ENCODE data around the gene CABLES1.

Gene CABLES1

DNA sequence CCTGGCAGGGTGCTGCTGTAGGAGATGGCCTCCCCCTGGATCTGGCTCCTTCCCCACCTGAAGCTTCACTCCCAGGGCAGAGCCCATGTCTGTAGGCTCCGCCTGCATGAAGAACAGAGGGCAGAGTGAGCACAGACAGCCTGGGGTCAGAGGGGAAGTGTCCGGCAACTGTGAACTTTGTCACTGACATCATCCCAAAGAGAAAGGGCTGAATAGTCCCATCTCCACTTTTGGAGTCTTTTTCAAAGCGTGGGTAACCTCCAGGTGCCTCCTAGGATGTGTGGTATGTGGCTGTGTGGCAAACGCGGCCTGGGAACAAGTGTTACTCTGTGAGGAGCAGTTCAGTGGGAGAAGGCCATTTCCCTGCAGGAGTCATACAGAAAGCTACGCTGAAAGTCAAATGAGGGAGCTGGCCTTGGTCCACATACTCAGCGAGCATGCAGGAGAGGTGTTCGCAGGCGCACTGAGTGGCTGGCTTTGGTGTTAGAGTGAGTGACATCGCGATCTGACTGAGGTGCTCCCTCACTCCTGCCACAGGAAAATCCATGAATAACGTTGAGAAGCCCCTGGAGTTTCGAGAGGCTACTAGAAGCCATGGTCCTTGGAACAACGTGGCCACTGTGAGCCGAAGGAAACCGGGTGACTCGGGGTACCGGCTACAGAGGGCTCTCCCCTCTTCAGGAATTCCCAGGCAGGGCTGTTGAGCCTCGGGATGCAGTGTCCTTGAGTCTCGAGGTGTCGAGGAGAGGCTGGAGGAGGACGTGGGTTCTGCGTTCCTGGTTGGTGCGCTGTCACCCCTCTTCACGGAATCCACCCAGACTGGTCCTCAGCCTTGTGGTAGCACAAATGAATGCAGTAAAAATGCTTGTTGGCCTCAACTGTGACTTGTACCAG is 54.7 kb downstream of the CABLES1 start:
- Histone ChIP-seq H3K4me3 (ENCODE audit: severe bottlenecking) (no peak overlapping the region), H3K36me3 (ENCODE audit: low read depth) (no peaks in the 10 kb centered on the region), H3K9me3 (ENCODE audit: severe bottlenecking) (no peaks in the 10 kb centered on the region), H3K27me3 (ENCODE audit: insufficient read depth, poor library complexity, severe bottlenecking) (no peaks in the 10 kb centered on the region), H3K4me1 (ENCODE audit: insufficient read depth, poor library complexity, severe bottlenecking) (no peaks in the 10 kb centered on the region), H3K27ac (ENCODE audit: poor library complexity, severe bottlenecking) (no peak overlapping the region)
- DNase-seq (ENCODE audit: low spot score) (no peak), ATAC-seq (ENCODE audit: low read depth) (no peak)
- TF ChIP-seq, protein P1, sequence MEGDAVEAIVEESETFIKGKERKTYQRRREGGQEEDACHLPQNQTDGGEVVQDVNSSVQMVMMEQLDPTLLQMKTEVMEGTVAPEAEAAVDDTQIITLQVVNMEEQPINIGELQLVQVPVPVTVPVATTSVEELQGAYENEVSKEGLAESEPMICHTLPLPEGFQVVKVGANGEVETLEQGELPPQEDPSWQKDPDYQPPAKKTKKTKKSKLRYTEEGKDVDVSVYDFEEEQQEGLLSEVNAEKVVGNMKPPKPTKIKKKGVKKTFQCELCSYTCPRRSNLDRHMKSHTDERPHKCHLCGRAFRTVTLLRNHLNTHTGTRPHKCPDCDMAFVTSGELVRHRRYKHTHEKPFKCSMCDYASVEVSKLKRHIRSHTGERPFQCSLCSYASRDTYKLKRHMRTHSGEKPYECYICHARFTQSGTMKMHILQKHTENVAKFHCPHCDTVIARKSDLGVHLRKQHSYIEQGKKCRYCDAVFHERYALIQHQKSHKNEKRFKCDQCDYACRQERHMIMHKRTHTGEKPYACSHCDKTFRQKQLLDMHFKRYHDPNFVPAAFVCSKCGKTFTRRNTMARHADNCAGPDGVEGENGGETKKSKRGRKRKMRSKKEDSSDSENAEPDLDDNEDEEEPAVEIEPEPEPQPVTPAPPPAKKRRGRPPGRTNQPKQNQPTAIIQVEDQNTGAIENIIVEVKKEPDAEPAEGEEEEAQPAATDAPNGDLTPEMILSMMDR (IDR thresholded peaks at IDR 0.05; ENCODE audit: poor library complexity, severe bottlenecking), result no peak

DNA sequence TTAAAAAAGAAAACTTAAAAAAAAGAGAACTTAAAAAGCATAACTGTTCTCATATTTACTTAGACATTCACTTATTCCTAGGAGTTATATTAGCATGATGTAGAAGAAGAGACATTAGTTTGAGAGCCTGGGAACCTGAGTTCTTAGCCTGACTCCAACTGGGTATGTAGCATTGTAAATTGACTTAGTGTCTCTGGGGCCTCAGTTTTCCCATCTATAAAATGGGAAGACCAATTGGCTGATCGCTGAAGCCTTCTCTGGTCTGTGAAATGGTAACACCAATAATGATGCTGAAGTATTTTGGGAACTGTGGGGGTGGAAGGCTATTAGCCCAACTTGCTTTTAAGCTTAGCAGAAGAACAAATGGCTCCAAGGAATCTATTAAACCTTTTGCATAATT is 55.9 kb downstream of the CABLES1 start:
- Histone ChIP-seq H3K27me3 (ENCODE audit: insufficient read depth, poor library complexity, severe bottlenecking) (no peaks in the 10 kb centered on the region), H3K4me3 (ENCODE audit: severe bottlenecking) (no peak overlapping the region), H3K36me3 (ENCODE audit: low read depth) (no peaks in the 10 kb centered on the region), H3K4me1 (ENCODE audit: insufficient read depth, poor library complexity, severe bottlenecking) (no peaks in the 10 kb centered on the region), H3K27ac (ENCODE audit: poor library complexity, severe bottlenecking) (no peak overlapping the region), H3K9me3 (ENCODE audit: severe bottlenecking) (no peaks in the 10 kb centered on the region)
- ATAC-seq (ENCODE audit: low read depth) (no peak), DNase-seq (ENCODE audit: low spot score) (no peak)
- TF ChIP-seq, protein P1 (IDR thresholded peaks at IDR 0.05; ENCODE audit: poor library complexity, severe bottlenecking), result no peak

DNA sequence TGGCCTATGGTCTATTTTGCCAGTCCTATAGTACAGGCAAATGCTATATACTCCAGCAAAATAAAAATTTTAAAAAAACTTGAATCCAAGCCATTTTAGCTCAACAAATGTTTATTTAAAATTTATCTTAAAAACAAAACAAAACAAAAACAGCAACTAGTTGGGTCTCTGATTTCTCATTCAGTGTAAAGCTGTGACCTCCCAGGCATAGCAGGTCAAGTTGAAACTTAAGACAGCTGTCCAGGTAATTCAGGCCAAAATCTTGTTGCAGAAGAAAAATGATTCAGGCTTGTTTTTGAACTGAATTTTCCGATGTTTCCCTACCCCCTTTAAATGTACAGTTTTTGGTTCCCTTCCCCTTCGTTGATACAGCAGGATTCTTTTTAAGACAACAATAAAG is 58.5 kb downstream of the CABLES1 start:
- Histone ChIP-seq H3K4me3 (ENCODE audit: severe bottlenecking) (no peak overlapping the region), H3K36me3 (ENCODE audit: low read depth) (no peaks in the 10 kb centered on the region), H3K27me3 (ENCODE audit: insufficient read depth, poor library complexity, severe bottlenecking) (no peaks in the 10 kb centered on the region), H3K4me1 (ENCODE audit: insufficient read depth, poor library complexity, severe bottlenecking) (no peaks in the 10 kb centered on the region), H3K27ac (ENCODE audit: poor library complexity, severe bottlenecking) (no peak overlapping the region), H3K9me3 (ENCODE audit: severe bottlenecking) (no peaks in the 10 kb centered on the region)
- TF ChIP-seq, protein P1 (IDR thresholded peaks at IDR 0.05; ENCODE audit: poor library complexity, severe bottlenecking), result no peak
- DNase-seq (ENCODE audit: low spot score), result no peak
- no peak for ATAC-seq (ENCODE audit: low read depth)

DNA sequence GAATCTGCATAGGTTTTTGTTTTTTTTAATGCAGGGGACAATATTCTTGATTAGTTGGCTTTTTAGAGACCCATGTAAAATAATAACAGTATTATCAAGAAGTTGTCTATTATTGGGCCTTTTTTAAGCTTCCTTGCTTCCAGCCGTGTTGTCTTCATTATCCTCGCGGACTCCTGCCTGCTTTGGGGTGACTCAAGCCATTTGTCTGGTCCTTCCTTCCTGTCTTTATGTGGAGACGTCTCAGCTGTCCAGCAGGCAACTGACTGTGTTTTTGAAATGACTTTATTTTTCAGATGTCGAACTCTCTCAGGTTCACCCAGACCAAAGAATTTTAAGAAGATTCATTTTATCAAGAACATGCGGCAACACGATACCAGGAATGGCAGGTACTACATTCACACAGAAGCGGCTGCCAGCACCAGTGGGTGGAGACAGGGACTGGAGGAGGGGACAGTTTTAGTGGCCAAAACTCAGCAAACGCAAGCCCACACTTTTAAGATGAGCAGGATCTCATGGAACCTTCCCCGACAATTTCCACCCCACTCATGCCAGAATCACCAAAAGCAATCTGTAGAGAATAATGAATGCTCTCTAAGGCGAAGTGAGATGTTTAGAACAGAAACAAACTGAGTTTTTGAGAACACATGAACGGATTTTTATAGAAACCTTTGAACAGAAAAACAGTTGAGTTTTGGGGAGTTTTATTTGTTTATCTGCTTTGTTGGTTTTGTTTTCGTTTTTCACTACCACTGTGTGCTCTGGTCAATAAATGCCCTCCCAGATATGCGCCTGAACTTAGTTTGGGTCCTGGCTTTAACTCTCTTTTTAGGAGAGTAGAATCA is 59.1 kb downstream of the CABLES1 start:
- no peak overlapping the region for H3K27ac ChIP-seq (ENCODE audit: poor library complexity, severe bottlenecking)
- TF ChIP-seq, protein P1 (IDR thresholded peaks at IDR 0.05; ENCODE audit: poor library complexity, severe bottlenecking), result no peak
- no peak overlapping the region for H3K4me3 ChIP-seq (ENCODE audit: severe bottlenecking)
- DNase-seq (ENCODE audit: low spot score) (peak; percentile 22), ATAC-seq (ENCODE audit: low read depth) (no peak)
- no peaks in the 10 kb centered on the region for H3K9me3 ChIP-seq (ENCODE audit: severe bottlenecking)
- no peaks in the 10 kb centered on the region for H3K36me3 ChIP-seq (ENCODE audit: low read depth)
- no peaks in the 10 kb centered on the region for H3K27me3 ChIP-seq (ENCODE audit: insufficient read depth, poor library complexity, severe bottlenecking)
- no peaks in the 10 kb centered on the region for H3K4me1 ChIP-seq (ENCODE audit: insufficient read depth, poor library complexity, severe bottlenecking)

All from RWPE2 (cell line).